HG02642 (cell line): ENCODE measurements around the gene SLC9A5.

ENCODE experiments used
- ATAC-seq: cut with Tn5 transposase; IDR thresholded peaks from one replicate; pipeline ENCODE4 v1.9.1; 2021; ENCODE audit warnings: mild to moderate bottlenecking; ENCODE audit not compliant: unreplicated experiment, poor library complexity

Gene SLC9A5

GRCh38 chr16:67248401-67249177, at the start of gene SLC9A5:
Gene SLC9A5, plus strand, starts transcription at chr16:67248979. Its CDS starts 36 bp downstream, at chr16:67249015.
- ATAC-seq = no peak

DNA sequence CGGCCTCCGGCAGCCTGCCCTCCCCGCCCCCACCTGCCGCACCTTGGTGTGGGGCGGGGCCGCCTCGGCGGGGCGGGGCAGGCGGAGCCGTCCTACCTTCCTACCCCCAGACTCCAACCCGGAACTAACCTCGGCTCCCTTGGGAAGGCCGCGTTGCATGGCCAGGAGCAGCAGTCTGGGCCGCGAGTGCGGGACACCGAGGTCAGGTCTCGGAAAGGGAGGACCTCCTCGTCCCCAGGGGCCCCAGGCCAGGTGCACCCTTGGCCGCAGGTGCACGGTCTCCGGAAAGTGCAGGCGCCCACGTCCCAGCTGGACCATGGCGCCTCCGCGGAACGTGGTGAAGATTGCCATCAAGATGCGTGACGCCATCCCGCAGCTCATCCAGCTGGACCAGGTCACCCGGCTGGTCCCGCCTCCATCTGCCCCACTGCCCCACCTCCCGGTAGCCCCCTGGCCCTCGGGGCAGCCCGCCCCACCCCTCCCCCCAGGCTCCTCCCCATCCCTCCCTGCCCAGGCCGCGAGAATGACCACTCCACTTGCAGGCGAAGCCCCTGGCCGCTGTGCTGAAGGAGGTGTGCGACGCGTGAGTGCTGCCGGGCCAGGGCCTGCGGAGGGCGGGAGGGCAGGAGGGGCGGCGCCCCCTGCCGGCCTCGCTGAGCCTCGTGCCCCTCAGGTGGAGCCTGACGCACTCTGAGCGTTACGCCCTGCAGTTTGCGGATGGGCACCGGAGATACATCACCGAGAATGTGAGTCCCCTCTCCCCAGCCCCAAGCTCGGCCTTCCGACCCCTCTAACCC, 49.6 kb upstream of the SLC9A5 start, which contains the start of gene ELMO3:
TSS of gene ELMO3 (plus strand) at position 121 of the 797 bp plus-strand sequence. CDS start at position 317, 196 bp downstream.
- no peak for ATAC-seq

GRCh38 chr16:67199808-67200198, 49.0 kb upstream of the SLC9A5 start:
- ATAC-seq = no peak

GRCh38 chr16:67200491-67200890, 48.3 kb upstream of the SLC9A5 start:
- ATAC-seq = no peak

GRCh38 chr16:67201411-67202345, 47.1 kb upstream of the SLC9A5 start:
- ATAC-seq = no peak

DNA sequence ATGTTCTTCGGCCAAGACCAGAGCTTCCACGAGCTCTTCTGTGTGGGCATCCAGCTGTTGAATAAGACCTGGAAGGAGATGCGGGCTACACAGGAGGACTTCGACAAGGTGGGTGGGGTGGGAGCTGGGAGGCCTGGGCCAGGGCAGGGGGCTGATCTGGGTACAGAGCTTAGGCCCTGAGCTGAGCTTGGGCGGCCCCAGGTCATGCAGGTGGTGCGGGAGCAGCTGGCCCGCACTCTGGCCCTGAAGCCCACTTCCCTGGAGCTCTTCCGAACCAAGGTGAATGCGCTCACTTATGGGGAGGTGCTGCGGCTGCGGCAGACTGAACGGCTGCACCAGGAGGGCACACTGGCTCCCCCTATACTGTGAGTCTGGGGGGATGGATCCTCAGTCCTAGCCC, 46.4 kb upstream of the SLC9A5 start:
- no peak for ATAC-seq

DNA sequence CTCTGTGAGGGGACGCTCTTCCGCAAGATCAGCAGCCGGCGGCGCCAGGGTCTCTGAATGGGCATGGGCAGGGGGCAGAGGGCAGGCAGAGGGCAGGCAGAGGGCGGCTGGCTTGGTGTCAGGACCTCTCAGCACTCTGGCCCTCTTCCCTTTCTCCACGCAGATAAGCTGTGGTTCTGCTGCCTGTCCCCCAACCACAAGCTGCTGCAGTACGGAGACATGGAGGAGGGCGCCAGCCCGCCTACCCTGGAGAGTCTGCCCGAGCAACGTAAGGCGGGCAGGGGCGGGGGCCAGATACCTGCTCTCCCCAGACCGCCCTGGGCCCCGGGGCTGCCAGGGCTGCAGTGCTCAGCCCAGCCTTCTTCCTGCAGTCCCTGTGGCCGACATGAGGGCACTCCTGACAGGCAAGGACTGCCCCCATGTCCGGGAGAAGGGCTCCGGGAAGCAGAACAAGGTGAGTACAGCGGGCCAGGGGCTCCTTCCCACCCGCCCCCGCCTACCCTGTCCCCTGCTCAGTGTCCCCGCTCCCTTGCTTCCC, 45.8 kb upstream of the SLC9A5 start:
- no peak for ATAC-seq

DNA sequence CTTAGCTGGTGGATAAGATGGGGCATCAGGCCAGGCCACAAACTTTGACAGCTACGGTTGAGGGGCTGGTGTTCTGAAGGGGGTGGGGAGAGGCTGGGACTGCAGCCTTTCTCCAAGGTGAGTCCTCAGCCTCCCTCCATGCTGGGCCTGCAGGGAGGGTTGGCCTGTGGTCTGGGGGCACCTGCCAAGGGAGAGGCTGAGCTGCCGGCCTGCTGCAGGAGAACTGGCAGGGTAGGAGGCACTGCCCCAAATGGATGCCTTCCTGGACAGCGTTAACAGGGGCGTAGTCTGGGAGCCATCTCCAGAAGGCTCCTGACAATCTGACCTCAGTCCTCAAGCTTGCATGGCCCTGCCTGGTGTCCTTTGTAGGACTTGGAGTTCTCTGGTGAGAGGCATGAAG, 44.7 kb upstream of the SLC9A5 start:
- ATAC-seq = no peak

DNA sequence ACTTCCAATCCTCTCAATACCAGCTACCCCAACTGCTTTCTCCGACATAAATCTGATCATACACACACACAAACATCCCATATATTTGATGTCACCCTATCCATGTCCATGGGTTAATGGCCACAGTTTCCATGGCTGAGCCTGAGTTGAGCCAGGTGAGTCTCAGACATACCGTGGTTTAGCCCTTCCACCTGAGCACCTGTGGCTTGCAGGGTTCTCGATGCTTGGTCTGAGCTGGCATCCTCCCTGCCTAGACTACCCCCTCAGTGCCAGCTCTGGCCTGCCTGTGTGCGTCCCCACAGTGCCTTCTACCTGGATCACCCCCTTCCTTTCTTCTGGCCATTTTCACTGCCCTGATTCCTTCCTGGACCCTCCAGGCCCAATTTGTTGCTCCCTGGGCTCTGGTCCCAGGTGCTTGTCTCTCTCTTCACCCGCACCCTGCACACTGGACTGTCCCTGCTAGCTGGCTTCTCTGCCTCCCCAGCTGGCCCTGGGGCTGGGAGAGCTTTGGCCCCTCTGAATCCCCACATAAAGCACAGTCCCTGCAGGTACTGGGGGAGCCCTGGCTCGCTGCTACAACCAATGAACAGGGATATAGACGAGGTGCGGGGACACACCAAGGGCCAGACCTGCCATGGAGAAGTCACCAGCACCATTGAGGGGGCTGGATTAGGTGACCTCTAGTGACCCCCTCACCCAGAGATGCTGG, 42.5 kb upstream of the SLC9A5 start:
- ATAC-seq = no peak

- no peak for ATAC-seq
These were observed 41.9 kb upstream of the SLC9A5 start for GRCh38 chr16:67206838-67207248.

- ATAC-seq = no peak
These were observed 41.3 kb upstream of the SLC9A5 start for GRCh38 chr16:67207249-67208091.

GRCh38 chr16:67208154-67208896, 40.5 kb upstream of the SLC9A5 start:
- no peak for ATAC-seq

GRCh38 chr16:67209565-67209964, 39.2 kb upstream of the SLC9A5 start:
- no peak for ATAC-seq

DNA sequence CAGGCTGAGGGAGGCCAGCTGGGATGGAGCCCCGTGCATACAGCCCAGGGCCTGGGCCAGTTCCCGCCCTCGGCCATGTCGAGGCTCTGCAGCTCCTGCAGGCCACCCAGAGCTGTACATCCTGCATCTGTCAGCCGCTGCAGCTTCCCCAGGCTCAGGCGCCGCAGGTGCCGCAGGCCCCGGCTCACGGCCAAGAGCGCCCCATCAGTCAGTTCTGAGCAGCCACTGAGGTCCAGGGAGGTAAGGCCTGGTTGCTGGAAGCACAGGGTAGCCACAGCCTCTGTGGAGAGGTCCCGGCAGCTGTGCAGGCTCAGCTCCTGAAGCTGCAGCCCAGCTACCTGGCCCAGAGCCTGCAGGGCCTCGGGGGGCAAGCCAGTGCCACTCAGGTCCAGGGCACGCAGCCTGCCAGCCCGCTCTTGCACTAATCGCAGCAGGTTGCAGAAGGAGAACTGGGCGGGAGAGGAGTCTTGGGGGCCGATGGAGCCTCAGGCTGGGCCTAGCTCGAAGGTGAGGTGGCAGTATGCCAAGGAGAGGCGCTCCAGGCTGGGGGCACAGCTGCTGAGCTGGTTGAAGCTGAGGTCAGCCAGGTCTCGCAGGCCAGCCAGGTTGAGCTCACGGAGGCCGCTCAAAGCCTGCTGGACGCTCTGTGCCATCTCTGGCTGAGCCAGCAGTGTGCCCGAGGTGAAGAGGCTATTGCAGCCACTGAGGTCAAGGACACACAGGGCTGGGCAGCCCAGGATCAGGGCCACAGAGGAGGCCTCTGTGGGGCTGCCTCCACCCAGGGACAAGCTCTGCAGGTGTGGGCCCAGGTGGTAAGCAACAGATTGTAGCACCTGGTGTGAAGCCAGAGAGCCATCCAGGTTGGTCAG, 38.5 kb upstream of the SLC9A5 start:
- ATAC-seq = no peak

GRCh38 chr16:67211674-67212073, 37.1 kb upstream of the SLC9A5 start:
- no peak for ATAC-seq

DNA sequence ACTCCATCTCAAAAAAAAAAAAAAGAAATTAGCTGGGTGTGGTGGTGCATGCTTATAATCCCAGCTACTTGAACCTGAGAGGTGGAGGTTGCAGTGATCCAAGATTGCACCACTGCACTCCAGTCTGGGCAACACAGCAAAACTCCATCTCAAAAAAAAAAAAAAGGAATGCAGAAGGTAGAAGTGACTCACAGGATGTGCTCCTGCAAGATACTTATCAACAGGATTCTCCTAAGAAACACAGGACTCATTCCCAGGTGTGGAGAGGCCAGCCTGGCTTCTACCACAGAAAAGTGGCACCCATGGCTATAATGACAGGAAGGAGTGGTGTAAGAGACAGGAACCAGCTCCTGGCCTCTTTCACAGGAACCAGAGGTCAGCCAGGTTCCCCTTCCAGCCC, 36.0 kb upstream of the SLC9A5 start:
- ATAC-seq = no peak
